ENCODE results near the gene TROAP. TPM values are rescaled to one million over a fixed set of nuclear protein-coding genes. Genes with fewer than 3 reads are reported as not detected.

TROAP gene
- total RNA-seq, 3 donors from 2014 or later (not counting 1 experiment from before 2014, with no cell fraction given), result 0.58 to 3.0 (median 2.2) TPM

GRCh38 chr12:49340971-49341776 is 18.1 kb downstream of the TROAP start:
- peaks cover 58% of the 10 kb centered on the region for H3K4me1 ChIP-seq (ENCODE audit: control insufficient read depth, insufficient read depth, low read length)
- no peaks in the 10 kb centered on the region for H3K9me3 ChIP-seq (ENCODE audit: control insufficient read depth, insufficient read depth, low read length)
- H3K4me1 Mint-ChIP-seq, result peaks cover 22 to 36% of the 10 kb centered on the region in 2 donors
- H3K4me3 ChIP-seq (ENCODE audit: low read length), result no peak overlapping the region
- TF ChIP-seq, protein P1, sequence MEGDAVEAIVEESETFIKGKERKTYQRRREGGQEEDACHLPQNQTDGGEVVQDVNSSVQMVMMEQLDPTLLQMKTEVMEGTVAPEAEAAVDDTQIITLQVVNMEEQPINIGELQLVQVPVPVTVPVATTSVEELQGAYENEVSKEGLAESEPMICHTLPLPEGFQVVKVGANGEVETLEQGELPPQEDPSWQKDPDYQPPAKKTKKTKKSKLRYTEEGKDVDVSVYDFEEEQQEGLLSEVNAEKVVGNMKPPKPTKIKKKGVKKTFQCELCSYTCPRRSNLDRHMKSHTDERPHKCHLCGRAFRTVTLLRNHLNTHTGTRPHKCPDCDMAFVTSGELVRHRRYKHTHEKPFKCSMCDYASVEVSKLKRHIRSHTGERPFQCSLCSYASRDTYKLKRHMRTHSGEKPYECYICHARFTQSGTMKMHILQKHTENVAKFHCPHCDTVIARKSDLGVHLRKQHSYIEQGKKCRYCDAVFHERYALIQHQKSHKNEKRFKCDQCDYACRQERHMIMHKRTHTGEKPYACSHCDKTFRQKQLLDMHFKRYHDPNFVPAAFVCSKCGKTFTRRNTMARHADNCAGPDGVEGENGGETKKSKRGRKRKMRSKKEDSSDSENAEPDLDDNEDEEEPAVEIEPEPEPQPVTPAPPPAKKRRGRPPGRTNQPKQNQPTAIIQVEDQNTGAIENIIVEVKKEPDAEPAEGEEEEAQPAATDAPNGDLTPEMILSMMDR (IDR thresholded peaks at IDR 0.05), result no peak
- no peaks in the 10 kb centered on the region for H3K36me3 Mint-ChIP-seq
- WGBS (ENCODE audit: insufficient coverage), result 53% methylated on average over 13 of the region's 14 CpGs
- intact Hi-C loops (cut with micrococcal nuclease), result no loop called here
- peaks cover 50% of the 10 kb centered on the region for H3K27me3 ChIP-seq (ENCODE audit: control insufficient read depth, insufficient read depth, low read length)
- no peak overlapping the region for H3K27ac Mint-ChIP-seq
- H3K27me3 Mint-ChIP-seq (ENCODE audit: low read depth in 2 of 2), result peaks cover 43 to 66% of the 10 kb centered on the region in 2 donors
- ATAC-seq (no peak), DNase-seq (no peak)
- H3K36me3 ChIP-seq (ENCODE audit: control insufficient read depth, insufficient read depth, low read length), result no peaks in the 10 kb centered on the region
- no peaks in the 10 kb centered on the region for H3K9me3 Mint-ChIP-seq
- no peak overlapping the region for H3K27ac ChIP-seq (ENCODE audit: low read length)
- H3K4me3 Mint-ChIP-seq, result peak overlapping the region; percentile 63

- Mint-ChIP-seq H3K27me3 (ENCODE audit: low read depth in 2 of 2) (peaks cover 46 to 69% of the 10 kb centered on the region in 2 donors), H3K9me3 (no peaks in the 10 kb centered on the region), H3K27ac (no peak overlapping the region), H3K36me3 (no peaks in the 10 kb centered on the region), H3K4me3 (peak overlapping the region; percentile 21), H3K4me1 (peaks cover 22 to 39% of the 10 kb centered on the region in 2 donors)
- intact Hi-C loops (cut with micrococcal nuclease), result loop anchor here (1.0 kb wide), 1 partner anchor 53 kb away; no protein-coding TSS in a partner anchor
- ATAC-seq (no peak), DNase-seq (no peak)
- TF ChIP-seq, protein P1 (IDR thresholded peaks at IDR 0.05), result no peak
- Histone ChIP-seq H3K9me3 (ENCODE audit: control insufficient read depth, insufficient read depth, low read length) (no peaks in the 10 kb centered on the region), H3K4me1 (ENCODE audit: control insufficient read depth, insufficient read depth, low read length) (peaks cover 60% of the 10 kb centered on the region), H3K36me3 (ENCODE audit: control insufficient read depth, insufficient read depth, low read length) (no peaks in the 10 kb centered on the region), H3K27ac (ENCODE audit: low read length) (no peak overlapping the region), H3K4me3 (ENCODE audit: low read length) (no peak overlapping the region), H3K27me3 (ENCODE audit: control insufficient read depth, insufficient read depth, low read length) (peaks cover 52% of the 10 kb centered on the region)
- WGBS (ENCODE audit: insufficient coverage), result 26% methylated on average over 21 of the region's 21 CpGs
Observed at GRCh38 chr12:49341777-49342065, 18.7 kb downstream of the TROAP start.

GRCh38 chr12:49342066-49342913 is 19.2 kb downstream of the TROAP start:
- no peaks in the 10 kb centered on the region for H3K9me3 ChIP-seq (ENCODE audit: control insufficient read depth, insufficient read depth, low read length)
- TF ChIP-seq, protein P1 (IDR thresholded peaks at IDR 0.05), result peak; percentile 92
- ATAC-seq (peak; percentile 73 to 79 (median 78)), DNase-seq (peak; percentile 62 to 85)
- H3K36me3 ChIP-seq (ENCODE audit: control insufficient read depth, insufficient read depth, low read length), result no peaks in the 10 kb centered on the region
- H3K4me3 Mint-ChIP-seq, result peak overlapping the region; percentile 74
- 2% methylated on average over 58 of the region's 58 CpGs for WGBS (ENCODE audit: insufficient coverage)
- no peaks in the 10 kb centered on the region for H3K36me3 Mint-ChIP-seq
- H3K4me3 ChIP-seq (ENCODE audit: low read length), result peak overlapping the region; percentile 12
- intact Hi-C loops (cut with micrococcal nuclease), result loop anchor here (1.0 kb wide), 1 partner anchor 54 kb away; no protein-coding TSS in a partner anchor
- H3K4me1 ChIP-seq (ENCODE audit: control insufficient read depth, insufficient read depth, low read length), result peaks cover 60% of the 10 kb centered on the region
- peaks cover 53% of the 10 kb centered on the region for H3K27me3 ChIP-seq (ENCODE audit: control insufficient read depth, insufficient read depth, low read length)
- peak overlapping the region in 1 of 2 donors; percentile 22 for H3K27ac Mint-ChIP-seq
- H3K27ac ChIP-seq (ENCODE audit: low read length), result no peak overlapping the region
- no peaks in the 10 kb centered on the region for H3K9me3 Mint-ChIP-seq
- H3K4me1 Mint-ChIP-seq, result peaks cover 22 to 39% of the 10 kb centered on the region in 2 donors
- H3K27me3 Mint-ChIP-seq (ENCODE audit: low read depth in 2 of 2), result peaks cover 46 to 69% of the 10 kb centered on the region in 2 donors

Data from natural killer cell (primary cell).